ENCODE results near the gene EFR3B. TPM values are rescaled to one million over a fixed set of nuclear protein-coding genes. Genes with fewer than 3 reads are reported as not detected.

EFR3B gene
- total and polyA plus RNA-seq, 2 of the 4 experiments (the other 2 are of a cell fraction), result 0.38 to 0.90 TPM

GRCh38 chr2:25112113-25112512, 70.2 kb downstream of the EFR3B start:
- H2BK5ac ChIP-seq (ENCODE audit: low read depth, low read length, poor library complexity, severe bottlenecking), result no peak overlapping the region
- no peaks in the 10 kb centered on the region for H3K9me1 ChIP-seq (ENCODE audit: insufficient read depth, low read length)
- in situ Hi-C loops (cut with MboI; ENCODE audit: low sequenced_read_pairs), result no loop called here
- H4K91ac ChIP-seq (ENCODE audit: insufficient read depth, low read depth, low read length), result no peak overlapping the region
- no peak overlapping the region for H2AK5ac ChIP-seq (ENCODE audit: low read depth, low read length)
- dilution Hi-C loops (cut with HindIII; ENCODE audit: low sequenced_read_pairs, unreplicated experiment), result no loop called here
- no peaks in the 10 kb centered on the region for H3K9me3 ChIP-seq (ENCODE audit: control insufficient read depth, insufficient read depth, low read length)
- no peak overlapping the region for H3K4me3 ChIP-seq (ENCODE audit: insufficient read depth, low read depth, low read length)
- no peaks in the 10 kb centered on the region; the same call in 1 of the 2 replicates for H3K27me3 ChIP-seq (ENCODE audit: control insufficient read depth, insufficient read depth, low read length)
- DNase-seq (no peak), ATAC-seq (ENCODE audit: low read depth) (no peak)
- no peak overlapping the region for H3K4ac ChIP-seq (ENCODE audit: low read depth, low read length)
- no TSS peak for BruUV-seq (replicated peaks)
- no peak overlapping the region for H3K9ac ChIP-seq (ENCODE audit: low read depth, low read length)
- no peaks in the 10 kb centered on the region for H3K36me3 ChIP-seq (ENCODE audit: control insufficient read depth, insufficient read depth, low read length)
- no peak overlapping the region for H4K5ac ChIP-seq (ENCODE audit: low read depth, low read length)
- TF ChIP-seq CHD1 (IDR thresholded peaks at IDR 0.05; ENCODE audit: low read depth, low read length), result no peak
- TF ChIP-seq ELK1 (IDR thresholded peaks at IDR 0.05; ENCODE audit: borderline replicate concordance, low read depth, low read length), result no peak
- TF ChIP-seq MAFK (IDR thresholded peaks at IDR 0.05; ENCODE audit: low read depth, low read length), result no peak
- no peak for TF ChIP-seq USF2 (IDR thresholded peaks at IDR 0.05; ENCODE audit: low read depth, low read length)
- no peak for TF ChIP-seq MAZ (IDR thresholded peaks at IDR 0.05; ENCODE audit: borderline replicate concordance, low read depth, low read length)
- no peak for TF ChIP-seq RAD21 (IDR thresholded peaks at IDR 0.05; ENCODE audit: low read length)
- TF ChIP-seq BHLHE40 (IDR thresholded peaks at IDR 0.05; ENCODE audit: low read depth, low read length), result no peak
- TF ChIP-seq CEBPB (IDR thresholded peaks at IDR 0.05; ENCODE audit: low read depth, low read length), result no peak
- TF ChIP-seq FOS (IDR thresholded peaks at IDR 0.05; ENCODE audit: low read depth, low read length), result no peak
- no peak for TF ChIP-seq MXI1 (IDR thresholded peaks at IDR 0.05; ENCODE audit: borderline replicate concordance, low read depth, low read length)
- no peak for TF ChIP-seq POLR2A (IDR thresholded peaks at IDR 0.05; ENCODE audit: low read depth, low read length)
- TF ChIP-seq RCOR1 (IDR thresholded peaks at IDR 0.05; ENCODE audit: insufficient replicate concordance, low read length), result no peak
- no peak for TF ChIP-seq SMC3 (IDR thresholded peaks at IDR 0.05; ENCODE audit: low read depth, low read length)
- TF ChIP-seq NFE2L2 (IDR thresholded peaks at IDR 0.05; ENCODE audit: low read depth, low read length), result no peak
- no peak for TF ChIP-seq CTCF (conservative IDR thresholded peaks at IDR 0.05; ENCODE audit: low read depth, low read length)
- TF ChIP-seq RFX5 (IDR thresholded peaks at IDR 0.05; ENCODE audit: low read depth, low read length), result no peak
- H3K4me1 ChIP-seq (ENCODE audit: control insufficient read depth, insufficient read depth, low read length), result no peaks in the 10 kb centered on the region
- no peak overlapping the region for H3K14ac ChIP-seq (replicated peaks; ENCODE audit: low read depth, low read length)
- no peak overlapping the region for H4K8ac ChIP-seq (ENCODE audit: low read depth in 2 of 2, low read length in 2 of 2)
- no peaks in the 10 kb centered on the region for H3K79me1 ChIP-seq (ENCODE audit: low read depth in 1 of 2, low read length in 2 of 2)
- no peak overlapping the region for H3K18ac ChIP-seq (ENCODE audit: low read depth, low read length)
- H4K20me1 ChIP-seq (ENCODE audit: insufficient read depth, low read length), result no peaks in the 10 kb centered on the region
- no peak overlapping the region for H2BK15ac ChIP-seq (ENCODE audit: low read depth, low read length)
- intact Hi-C loops (cut with micrococcal nuclease), result no loop called here
- no peak overlapping the region for H2BK20ac ChIP-seq (ENCODE audit: low read depth, low read length)
- POLR2A ChIA-PET (ENCODE audit: unreplicated experiment), result no interaction called here
- H3K4me2 ChIP-seq (ENCODE audit: low read depth, low read length), result no peak overlapping the region
- no peak overlapping the region for H3K27ac ChIP-seq (ENCODE audit: insufficient read depth, low read length)
- H2BK120ac ChIP-seq (ENCODE audit: low read depth, low read length), result no peak overlapping the region
- H3K23ac ChIP-seq (ENCODE audit: low read depth, low read length), result no peak overlapping the region
- no peak overlapping the region for H2AFZ ChIP-seq (replicated peaks; ENCODE audit: low read length, poor library complexity)
- H3K56ac ChIP-seq (ENCODE audit: extremely low read depth, insufficient read depth, low read length), result no peak overlapping the region
- CTCF ChIA-PET, result no interaction called here
- 69% methylated on average over 2 of the region's 3 CpGs; no CpG with 5 or more reads in 1 of the 2 experiments for WGBS, 2 experiments (ENCODE audit: extremely low coverage in 2 of 2, insufficient read length in 1 of 2)
- no peak overlapping the region for H2AK9ac ChIP-seq (replicated peaks; ENCODE audit: low read depth, low read length, poor library complexity)

Data from IMR-90 (cell line).